ENCODE measurements around the gene TRAPPC10.

The TRAPPC10 gene

GRCh38 chr21:44028287-44028659 lies 16.2 kb downstream of the TRAPPC10 start:
- peaks cover 19% of the 10 kb centered on the region for H3K4me1 ChIP-seq (ENCODE audit: insufficient read depth, low read length)
- no peaks in the 10 kb centered on the region for H3K9me3 ChIP-seq (ENCODE audit: insufficient read depth, low read depth, low read length)
- no peak overlapping the region for H3K4me3 ChIP-seq (ENCODE audit: low read length)
- no peaks in the 10 kb centered on the region for H3K27me3 ChIP-seq (ENCODE audit: insufficient read depth, low read length)
- no peak overlapping the region for H3K27ac ChIP-seq (ENCODE audit: low read length)
- H3K9ac ChIP-seq (ENCODE audit: low read depth, low read length) = no peak overlapping the region
- H3K36me3 ChIP-seq (ENCODE audit: insufficient read depth, low read depth, low read length) = peaks cover 9% of the 10 kb centered on the region

- Histone ChIP-seq H3K9me3 (ENCODE audit: insufficient read depth, low read depth, low read length) (no peaks in the 10 kb centered on the region), H3K4me3 (ENCODE audit: low read length) (no peak overlapping the region), H3K4me1 (ENCODE audit: insufficient read depth, low read length) (peaks cover 19% of the 10 kb centered on the region), H3K9ac (ENCODE audit: low read depth, low read length) (no peak overlapping the region), H3K36me3 (ENCODE audit: insufficient read depth, low read depth, low read length) (peaks cover 18% of the 10 kb centered on the region), H3K27ac (ENCODE audit: low read length) (no peak overlapping the region), H3K27me3 (ENCODE audit: insufficient read depth, low read length) (no peaks in the 10 kb centered on the region)
Observed at GRCh38 chr21:44029460-44030087, 17.5 kb downstream of the TRAPPC10 start.

DNA sequence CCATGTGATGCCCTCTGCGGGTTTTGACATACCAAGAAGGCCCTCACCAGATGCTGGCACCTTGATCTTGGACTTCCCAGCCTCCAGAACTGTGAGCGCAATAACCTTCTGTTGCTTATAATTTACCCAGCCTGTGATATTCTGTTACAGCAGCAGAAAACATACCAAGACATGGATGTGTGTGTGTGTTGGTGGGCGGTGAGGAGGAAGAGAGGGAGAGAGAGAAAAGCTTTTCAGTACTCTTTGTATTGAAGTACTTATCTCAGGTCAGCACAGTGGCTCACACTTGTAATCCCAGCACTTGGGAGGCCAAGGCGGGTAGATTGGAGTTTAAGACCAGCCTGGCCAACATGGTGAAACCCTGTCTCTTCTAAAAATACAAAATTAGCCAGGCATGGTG lies 23.1 kb downstream of the TRAPPC10 start:
- peaks cover 64% of the 10 kb centered on the region for H3K36me3 ChIP-seq (ENCODE audit: insufficient read depth, low read depth, low read length)
- no peaks in the 10 kb centered on the region for H3K4me1 ChIP-seq (ENCODE audit: insufficient read depth, low read length)
- no peak overlapping the region for H3K4me3 ChIP-seq (ENCODE audit: low read length)
- no peaks in the 10 kb centered on the region for H3K9me3 ChIP-seq (ENCODE audit: insufficient read depth, low read depth, low read length)
- H3K9ac ChIP-seq (ENCODE audit: low read depth, low read length) = no peak overlapping the region
- no peak overlapping the region for H3K27ac ChIP-seq (ENCODE audit: low read length)
- no peaks in the 10 kb centered on the region for H3K27me3 ChIP-seq (ENCODE audit: insufficient read depth, low read length)

DNA sequence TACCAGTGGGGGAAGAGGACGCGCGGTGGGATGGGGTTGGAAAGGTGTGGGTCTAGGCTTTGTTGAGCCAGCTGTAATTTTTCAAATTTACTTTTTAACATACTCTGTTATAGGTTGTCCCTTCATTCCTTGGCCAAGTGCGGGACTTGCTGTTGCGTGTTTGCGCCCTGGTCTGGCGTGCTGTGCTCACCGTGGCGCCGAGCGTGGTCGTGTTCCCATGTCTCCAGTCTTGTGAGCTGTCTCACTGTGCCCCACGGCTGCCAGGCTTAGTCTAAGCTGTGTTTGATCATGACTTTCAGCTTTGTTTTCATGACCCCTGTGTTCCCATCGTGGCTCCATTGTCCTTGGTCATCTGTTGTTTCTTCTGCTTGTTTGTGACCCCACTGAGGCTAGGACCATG lies 26.0 kb downstream of the TRAPPC10 start:
- no peak overlapping the region for H3K27ac ChIP-seq (ENCODE audit: low read length)
- H3K36me3 ChIP-seq (ENCODE audit: insufficient read depth, low read depth, low read length) = peaks cover 64% of the 10 kb centered on the region
- no peaks in the 10 kb centered on the region for H3K4me1 ChIP-seq (ENCODE audit: insufficient read depth, low read length)
- no peaks in the 10 kb centered on the region for H3K9me3 ChIP-seq (ENCODE audit: insufficient read depth, low read depth, low read length)
- no peak overlapping the region for H3K9ac ChIP-seq (ENCODE audit: low read depth, low read length)
- H3K27me3 ChIP-seq (ENCODE audit: insufficient read depth, low read length) = no peaks in the 10 kb centered on the region
- H3K4me3 ChIP-seq (ENCODE audit: low read length) = no peak overlapping the region

- H3K36me3 ChIP-seq (ENCODE audit: insufficient read depth, low read depth, low read length) = peaks cover 54% of the 10 kb centered on the region
Observed at GRCh38 chr21:44039828-44040227, 27.7 kb downstream of the TRAPPC10 start.

GRCh38 chr21:44043613-44044012 lies 31.5 kb downstream of the TRAPPC10 start:
- H3K36me3 ChIP-seq (ENCODE audit: insufficient read depth, low read depth, low read length) = peaks cover 28% of the 10 kb centered on the region; the same call in 1 of the 2 replicates
- H3K27ac ChIP-seq (ENCODE audit: low read length) = no peak overlapping the region
- no peaks in the 10 kb centered on the region for H3K27me3 ChIP-seq (ENCODE audit: insufficient read depth, low read length)
- H3K9ac ChIP-seq (ENCODE audit: low read depth, low read length) = no peak overlapping the region
- no peaks in the 10 kb centered on the region for H3K4me1 ChIP-seq (ENCODE audit: insufficient read depth, low read length)
- no peak overlapping the region for H3K4me3 ChIP-seq (ENCODE audit: low read length)
- H3K9me3 ChIP-seq (ENCODE audit: insufficient read depth, low read depth, low read length) = no peaks in the 10 kb centered on the region

More at GRCh38 chr21:44039828-44040227, 27.7 kb downstream of the TRAPPC10 start:
- Histone ChIP-seq H3K4me1 (ENCODE audit: insufficient read depth, low read length) (no peaks in the 10 kb centered on the region), H3K9me3 (ENCODE audit: insufficient read depth, low read depth, low read length) (no peaks in the 10 kb centered on the region), H3K27me3 (ENCODE audit: insufficient read depth, low read length) (no peaks in the 10 kb centered on the region), H3K27ac (ENCODE audit: low read length) (no peak overlapping the region), H3K9ac (ENCODE audit: low read depth, low read length) (no peak overlapping the region), H3K4me3 (ENCODE audit: low read length) (no peak overlapping the region)

GRCh38 chr21:44046734-44047133 lies 34.6 kb downstream of the TRAPPC10 start:
- Histone ChIP-seq H3K4me1 (ENCODE audit: insufficient read depth, low read length) (no peaks in the 10 kb centered on the region), H3K27ac (ENCODE audit: low read length) (no peak overlapping the region), H3K4me3 (ENCODE audit: low read length) (no peak overlapping the region), H3K9ac (ENCODE audit: low read depth, low read length) (no peak overlapping the region), H3K27me3 (ENCODE audit: insufficient read depth, low read length) (no peaks in the 10 kb centered on the region), H3K36me3 (ENCODE audit: insufficient read depth, low read depth, low read length) (peaks cover 14% of the 10 kb centered on the region; the same call in 1 of the 2 replicates), H3K9me3 (ENCODE audit: insufficient read depth, low read depth, low read length) (no peaks in the 10 kb centered on the region)

DNA sequence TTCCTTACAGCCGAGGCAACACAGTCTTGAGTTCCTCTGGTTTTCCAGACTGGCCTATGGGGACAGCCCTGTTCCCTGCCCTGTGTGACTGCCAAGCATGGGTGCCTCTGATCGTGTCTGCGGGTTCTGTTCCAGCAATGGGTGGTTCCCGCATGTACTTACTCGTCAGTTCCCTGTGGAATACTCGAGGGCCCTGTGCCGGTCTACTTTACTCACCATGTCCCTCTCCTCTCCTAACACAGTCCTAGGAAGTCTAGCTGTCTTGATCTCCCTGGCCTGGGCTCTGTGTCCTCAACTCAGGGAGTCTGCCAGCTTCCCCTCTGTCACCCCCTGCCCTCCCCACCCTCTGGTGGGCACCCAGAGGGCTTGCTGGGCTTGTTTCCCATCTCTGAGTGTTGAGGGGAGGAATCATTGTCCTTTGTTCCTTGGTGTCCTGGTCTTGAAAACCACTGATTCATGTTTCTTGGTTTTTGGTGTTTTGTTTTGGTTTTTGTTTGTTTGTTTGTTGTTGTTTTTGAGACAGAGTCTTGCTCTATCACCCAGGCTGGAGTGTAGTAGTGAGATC lies 36.0 kb downstream of the TRAPPC10 start:
- Histone ChIP-seq H3K27ac (ENCODE audit: low read length) (no peak overlapping the region), H3K9ac (ENCODE audit: low read depth, low read length) (no peak overlapping the region), H3K4me3 (ENCODE audit: low read length) (no peak overlapping the region), H3K27me3 (ENCODE audit: insufficient read depth, low read length) (no peaks in the 10 kb centered on the region), H3K9me3 (ENCODE audit: insufficient read depth, low read depth, low read length) (no peaks in the 10 kb centered on the region), H3K36me3 (ENCODE audit: insufficient read depth, low read depth, low read length) (peaks cover 24% of the 10 kb centered on the region), H3K4me1 (ENCODE audit: insufficient read depth, low read length) (no peaks in the 10 kb centered on the region)

GRCh38 chr21:44049182-44049581 lies 37.1 kb downstream of the TRAPPC10 start:
- peaks cover 24% of the 10 kb centered on the region for H3K36me3 ChIP-seq (ENCODE audit: insufficient read depth, low read depth, low read length)
- H3K4me3 ChIP-seq (ENCODE audit: low read length) = no peak overlapping the region
- H3K9ac ChIP-seq (ENCODE audit: low read depth, low read length) = no peak overlapping the region
- no peaks in the 10 kb centered on the region for H3K9me3 ChIP-seq (ENCODE audit: insufficient read depth, low read depth, low read length)
- H3K4me1 ChIP-seq (ENCODE audit: insufficient read depth, low read length) = no peaks in the 10 kb centered on the region
- no peak overlapping the region for H3K27ac ChIP-seq (ENCODE audit: low read length)
- H3K27me3 ChIP-seq (ENCODE audit: insufficient read depth, low read length) = no peaks in the 10 kb centered on the region

DNA sequence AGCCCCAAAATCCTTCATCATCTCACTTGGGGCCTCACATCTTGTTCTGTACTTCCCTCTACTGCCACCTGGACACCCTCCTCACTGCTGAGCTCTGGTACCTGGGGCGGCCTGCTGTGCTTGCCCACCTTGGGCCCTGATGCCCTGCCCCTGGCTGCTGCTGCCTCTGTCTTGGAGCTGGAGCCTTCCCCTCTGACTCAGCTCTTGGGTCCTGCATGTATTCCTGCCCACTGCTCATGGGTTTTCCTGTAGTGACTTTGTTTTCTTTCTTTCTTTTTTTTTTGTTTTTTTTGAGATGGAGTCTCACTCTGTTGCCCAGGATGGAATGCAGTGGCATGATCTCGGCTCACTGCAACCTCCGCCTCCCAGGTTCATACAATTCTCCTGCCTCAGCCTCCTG lies 37.5 kb downstream of the TRAPPC10 start:
- Histone ChIP-seq H3K27ac (ENCODE audit: low read length) (no peak overlapping the region), H3K9ac (ENCODE audit: low read depth, low read length) (no peak overlapping the region), H3K4me3 (ENCODE audit: low read length) (no peak overlapping the region), H3K36me3 (ENCODE audit: insufficient read depth, low read depth, low read length) (peaks cover 24% of the 10 kb centered on the region), H3K4me1 (ENCODE audit: insufficient read depth, low read length) (no peaks in the 10 kb centered on the region), H3K27me3 (ENCODE audit: insufficient read depth, low read length) (no peaks in the 10 kb centered on the region), H3K9me3 (ENCODE audit: insufficient read depth, low read depth, low read length) (no peaks in the 10 kb centered on the region)

- no peak overlapping the region for H3K4me3 ChIP-seq (ENCODE audit: low read length)
- no peak overlapping the region for H3K9ac ChIP-seq (ENCODE audit: low read depth, low read length)
- H3K27me3 ChIP-seq (ENCODE audit: insufficient read depth, low read length) = no peaks in the 10 kb centered on the region
- H3K27ac ChIP-seq (ENCODE audit: low read length) = no peak overlapping the region
- peaks cover 24% of the 10 kb centered on the region for H3K36me3 ChIP-seq (ENCODE audit: insufficient read depth, low read depth, low read length)
- no peaks in the 10 kb centered on the region for H3K4me1 ChIP-seq (ENCODE audit: insufficient read depth, low read length)
- H3K9me3 ChIP-seq (ENCODE audit: insufficient read depth, low read depth, low read length) = no peaks in the 10 kb centered on the region
Observed at GRCh38 chr21:44050276-44050675, 38.2 kb downstream of the TRAPPC10 start.

- peaks cover 29% of the 10 kb centered on the region for H3K36me3 ChIP-seq (ENCODE audit: insufficient read depth, low read depth, low read length)
- H3K4me1 ChIP-seq (ENCODE audit: insufficient read depth, low read length) = no peaks in the 10 kb centered on the region
- no peak overlapping the region for H3K27ac ChIP-seq (ENCODE audit: low read length)
- H3K4me3 ChIP-seq (ENCODE audit: low read length) = no peak overlapping the region
- H3K9me3 ChIP-seq (ENCODE audit: insufficient read depth, low read depth, low read length) = no peaks in the 10 kb centered on the region
- H3K27me3 ChIP-seq (ENCODE audit: insufficient read depth, low read length) = no peaks in the 10 kb centered on the region
- H3K9ac ChIP-seq (ENCODE audit: low read depth, low read length) = no peak overlapping the region
Observed at GRCh38 chr21:44051462-44051941, 39.4 kb downstream of the TRAPPC10 start.
